ENCODE results near the gene MX1.
"Not testable (repeated sequence)": the region's sequence is repeated elsewhere in the genome, so short reads cannot be mapped to it uniquely, and the experiment has no call there.

The MX1 gene

DNA sequence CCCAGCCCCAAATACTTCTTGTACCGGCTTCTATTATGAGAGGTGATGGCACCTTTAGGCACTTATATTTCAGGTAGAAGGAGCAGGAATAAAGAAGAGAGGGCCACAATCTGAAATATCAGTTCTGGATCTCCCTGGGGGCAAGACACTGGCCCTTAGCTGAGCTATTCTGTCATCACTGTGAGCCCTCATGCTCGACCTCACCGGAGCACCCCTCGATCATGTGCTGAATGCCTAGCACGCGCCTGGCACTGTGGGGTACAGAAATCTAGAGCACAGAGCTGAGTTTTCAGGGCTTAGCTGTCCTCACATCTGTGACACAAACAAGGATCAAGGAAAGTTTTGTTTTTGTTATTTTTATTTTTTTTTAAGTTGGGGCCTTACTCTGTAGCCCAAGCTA is 7.6 kb upstream of the MX1 start:
- CTCF ChIA-PET: interaction anchor here (0.5 to 0.7 kb wide), 3 partner anchors 36 to 1514 kb away, joined by 3 read pairs; no protein-coding TSS in a partner anchor

DNA sequence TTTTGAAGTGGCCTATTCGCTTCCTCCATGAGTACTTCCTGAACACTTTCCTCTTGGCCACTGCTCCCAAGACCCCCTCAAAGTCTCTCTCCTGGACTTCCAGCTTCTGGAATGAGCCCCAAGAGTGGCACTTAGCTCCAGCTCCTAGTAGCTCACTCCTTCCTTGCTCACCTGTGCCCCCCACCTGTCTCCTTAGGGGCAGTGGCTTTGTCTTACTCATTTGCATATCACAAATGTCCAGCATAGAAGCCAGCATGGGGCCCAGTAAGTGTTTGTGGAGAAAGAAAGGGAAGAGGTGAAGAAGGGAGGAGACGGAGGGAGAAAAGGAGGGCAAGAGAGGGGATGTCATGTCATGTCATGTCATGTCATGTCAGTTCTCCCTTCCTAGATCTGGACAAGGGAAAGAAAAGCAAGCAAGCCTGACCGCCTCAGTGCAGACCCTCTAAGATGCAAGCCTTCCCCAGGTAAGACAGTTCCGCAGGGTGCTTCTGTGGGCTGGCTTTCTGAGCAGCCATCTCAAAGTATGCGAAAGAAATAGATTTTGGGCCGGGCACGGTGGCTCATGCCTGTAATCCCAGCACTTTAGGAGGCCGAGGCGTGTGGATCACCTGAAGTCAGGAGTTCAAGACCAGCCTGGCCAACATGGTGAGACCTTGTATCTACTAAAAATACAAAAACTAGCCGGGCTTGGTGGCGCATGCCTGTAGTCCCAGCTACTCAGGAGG is 6.9 kb upstream of the MX1 start:
- CTCF ChIA-PET: interaction anchor here (0.6 kb wide), 2 partner anchors 37 to 245 kb away, joined by 3 to 4 read pairs; no protein-coding TSS in a partner anchor
- TF ChIP-seq, protein P1, sequence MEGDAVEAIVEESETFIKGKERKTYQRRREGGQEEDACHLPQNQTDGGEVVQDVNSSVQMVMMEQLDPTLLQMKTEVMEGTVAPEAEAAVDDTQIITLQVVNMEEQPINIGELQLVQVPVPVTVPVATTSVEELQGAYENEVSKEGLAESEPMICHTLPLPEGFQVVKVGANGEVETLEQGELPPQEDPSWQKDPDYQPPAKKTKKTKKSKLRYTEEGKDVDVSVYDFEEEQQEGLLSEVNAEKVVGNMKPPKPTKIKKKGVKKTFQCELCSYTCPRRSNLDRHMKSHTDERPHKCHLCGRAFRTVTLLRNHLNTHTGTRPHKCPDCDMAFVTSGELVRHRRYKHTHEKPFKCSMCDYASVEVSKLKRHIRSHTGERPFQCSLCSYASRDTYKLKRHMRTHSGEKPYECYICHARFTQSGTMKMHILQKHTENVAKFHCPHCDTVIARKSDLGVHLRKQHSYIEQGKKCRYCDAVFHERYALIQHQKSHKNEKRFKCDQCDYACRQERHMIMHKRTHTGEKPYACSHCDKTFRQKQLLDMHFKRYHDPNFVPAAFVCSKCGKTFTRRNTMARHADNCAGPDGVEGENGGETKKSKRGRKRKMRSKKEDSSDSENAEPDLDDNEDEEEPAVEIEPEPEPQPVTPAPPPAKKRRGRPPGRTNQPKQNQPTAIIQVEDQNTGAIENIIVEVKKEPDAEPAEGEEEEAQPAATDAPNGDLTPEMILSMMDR (conservative IDR thresholded peaks at IDR 0.05; ENCODE audit: low read depth): no peak
- peak overlapping the region; percentile 85 for H3K27ac ChIP-seq
- DNase-seq (ENCODE audit: low spot score): no peak
- POLR2A ChIA-PET (ENCODE audit: low non-redundant PET): no interaction called here

More for the DNA sequence above, 7.6 kb upstream of the MX1 start:
- POLR2A ChIA-PET (ENCODE audit: low non-redundant PET): no interaction called here
- no peak for DNase-seq (ENCODE audit: low spot score)
- H3K27ac ChIP-seq: 0 out of 2 replicates have a peak overlapping the region, but pooled peaks have one; percentile 85
- TF ChIP-seq, protein P1 (conservative IDR thresholded peaks at IDR 0.05; ENCODE audit: low read depth): no peak

DNA sequence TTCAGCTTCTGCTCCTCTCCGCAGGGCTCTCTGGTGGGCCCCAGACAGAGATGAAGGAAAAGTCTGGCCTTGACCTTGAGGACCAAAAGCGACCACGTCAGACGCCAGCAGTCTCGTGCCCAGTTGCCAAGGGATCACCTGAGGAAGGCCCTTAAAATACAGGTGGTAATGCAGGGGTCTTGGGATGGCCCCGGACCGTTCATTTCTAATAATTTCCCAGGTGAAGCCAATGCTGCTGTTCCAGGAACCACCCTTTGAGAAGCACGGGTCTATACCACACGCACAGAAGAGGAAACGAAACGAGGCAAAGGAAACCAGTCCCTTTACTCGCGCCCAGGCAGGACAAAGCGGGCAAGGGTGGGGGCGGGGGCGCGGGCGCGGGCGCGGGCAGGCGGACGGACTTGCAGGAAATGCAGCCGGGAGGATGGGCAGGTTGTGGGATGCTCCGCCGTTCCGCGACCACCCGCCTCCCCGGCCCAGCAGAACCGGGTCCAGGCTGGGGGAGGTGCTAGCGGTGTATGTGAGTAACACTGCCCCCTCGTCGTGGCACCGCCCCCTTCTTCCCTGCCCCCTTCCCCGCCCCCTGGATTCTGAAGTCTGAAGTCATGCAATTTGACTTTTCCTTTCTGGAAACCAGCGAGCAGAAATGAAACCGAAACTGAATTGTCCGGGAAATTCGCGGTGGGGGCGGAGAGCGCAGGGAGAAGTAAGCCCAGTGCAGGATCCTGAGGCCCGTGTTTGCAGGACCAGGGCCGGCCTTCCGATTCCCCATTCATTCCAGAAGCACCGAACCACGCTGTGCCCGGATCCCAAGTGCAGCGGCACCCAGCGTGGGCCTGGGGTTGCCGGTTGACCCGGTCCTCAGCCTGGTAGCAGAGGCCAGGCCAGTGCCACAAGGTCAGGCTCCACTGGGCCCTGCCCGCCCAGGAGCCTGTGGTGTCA is 5.8 kb upstream of the MX1 start:
- DNase-seq (ENCODE audit: low spot score): peak; percentile 80
- ChIA-PET POLR2A (ENCODE audit: low non-redundant PET) (no interaction called here), CTCF (no interaction called here)
- H3K27ac ChIP-seq: peak overlapping the region; percentile 85
- TF ChIP-seq, protein P1 (conservative IDR thresholded peaks at IDR 0.05; ENCODE audit: low read depth): no peak

DNA sequence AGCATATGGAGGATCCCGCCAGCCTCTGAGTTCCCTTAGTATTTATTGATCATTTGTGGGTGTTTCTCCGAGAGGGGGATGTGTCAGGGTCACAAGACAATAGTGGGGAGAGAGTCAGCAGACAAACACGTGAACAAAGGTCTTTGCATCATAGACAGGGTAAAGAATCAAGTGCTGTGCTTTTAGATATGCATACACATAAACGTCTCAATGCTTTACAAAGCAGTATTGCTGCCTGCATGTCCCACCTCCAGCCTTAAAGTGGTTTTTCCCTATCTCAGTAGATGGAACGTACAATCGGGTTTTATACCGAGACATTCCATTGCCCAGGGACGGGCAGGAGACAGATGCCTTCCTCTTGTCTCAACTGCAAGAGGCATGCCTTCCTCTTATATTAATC is 5.0 kb upstream of the MX1 start:
- peak overlapping the region; percentile 85 for H3K27ac ChIP-seq
- CTCF ChIA-PET: not testable (repeated sequence)

DNA sequence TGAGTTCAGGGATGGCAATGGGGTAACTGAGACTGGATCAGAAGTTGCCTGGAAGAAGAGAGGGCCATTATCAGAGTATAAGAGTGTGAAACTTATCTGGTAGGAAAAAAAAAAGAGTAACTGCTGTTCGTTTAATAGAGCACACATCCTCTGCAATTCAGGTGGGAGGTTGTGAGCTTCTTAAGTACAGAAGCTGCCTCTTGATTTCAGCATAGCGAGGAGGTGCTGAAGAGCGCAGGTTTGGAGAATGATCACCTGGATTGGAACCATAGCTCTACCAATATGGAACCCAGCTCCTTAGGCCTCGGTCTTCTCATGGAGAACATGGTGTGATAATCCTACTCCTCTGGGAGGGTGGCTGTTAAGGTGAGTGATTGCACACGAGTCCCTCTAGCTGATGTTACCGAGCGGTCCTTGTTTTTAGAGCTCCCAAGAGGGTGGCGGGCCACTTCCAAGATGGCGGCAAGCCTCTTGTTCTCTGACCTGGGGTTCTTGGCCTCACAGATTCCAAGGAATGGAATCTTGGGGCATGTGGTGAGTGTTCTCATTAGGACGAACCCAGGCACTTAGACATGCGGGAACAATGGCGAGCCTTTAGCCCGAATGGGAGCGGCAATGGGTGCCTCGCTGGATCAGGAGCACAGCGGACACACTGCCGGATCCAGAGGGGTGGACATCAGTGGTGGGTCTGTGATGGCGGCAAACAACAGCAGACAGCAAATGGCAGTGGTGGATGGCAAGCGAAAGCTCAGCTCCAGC is 3.3 kb upstream of the MX1 start:
- ChIA-PET CTCF (interaction anchor here (0.5 kb wide), 1 partner anchor 143 kb away, joined by 3 read pairs; no protein-coding TSS in a partner anchor), POLR2A (ENCODE audit: low non-redundant PET) (no interaction called here)
- no peak for DNase-seq (ENCODE audit: low spot score)
- TF ChIP-seq, protein P1 (conservative IDR thresholded peaks at IDR 0.05; ENCODE audit: low read depth): no peak
- H3K27ac ChIP-seq: no peak overlapping the region

More for the DNA sequence above, 5.0 kb upstream of the MX1 start:
- DNase-seq (ENCODE audit: low spot score); POLR2A ChIA-PET (ENCODE audit: low non-redundant PET): not testable (repeated sequence)

DNA sequence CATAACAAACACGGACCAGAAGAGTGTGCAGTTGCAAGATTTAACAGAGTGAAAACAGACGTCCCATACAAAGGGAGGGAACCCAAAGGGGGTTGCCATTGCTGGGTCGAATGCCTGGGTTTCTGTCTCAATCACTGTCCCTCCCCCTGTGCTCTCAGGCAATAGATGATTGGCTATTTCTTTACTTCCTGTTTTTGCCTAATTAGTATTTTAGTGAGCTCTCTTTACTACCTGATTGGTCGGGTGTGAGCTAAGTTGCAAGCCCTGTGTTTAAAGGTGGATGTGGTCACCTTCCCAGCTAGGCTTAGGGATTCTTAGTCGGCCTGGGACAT is 2.8 kb upstream of the MX1 start:
- POLR2A ChIA-PET (ENCODE audit: low non-redundant PET); DNase-seq (ENCODE audit: low spot score); CTCF ChIA-PET; H3K27ac ChIP-seq: not testable (repeated sequence)

DNA sequence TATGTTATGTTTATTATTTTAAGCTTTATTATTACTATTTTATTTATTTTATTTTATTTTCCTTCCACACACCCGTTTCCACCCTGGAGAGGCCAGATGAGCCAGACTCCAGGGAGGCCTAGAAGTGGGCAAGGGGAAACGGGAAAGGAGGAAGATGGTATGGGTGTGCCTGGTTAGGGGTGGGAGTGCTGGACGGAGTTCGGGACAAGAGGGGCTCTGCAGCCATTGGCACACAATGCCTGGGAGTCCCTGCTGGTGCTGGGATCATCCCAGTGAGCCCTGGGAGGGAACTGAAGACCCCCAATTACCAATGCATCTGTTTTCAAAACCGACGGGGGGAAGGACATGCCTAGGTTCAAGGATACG is 468 bp upstream of the MX1 start:
- ChIA-PET CTCF (interaction anchor here (0.6 to 0.7 kb wide), 3 partner anchors 9 to 289 kb away, joined by 3 to 6 read pairs (median 3); no protein-coding TSS in a partner anchor), POLR2A (ENCODE audit: low non-redundant PET) (interaction anchor here (0.5 kb wide), 1 partner anchor 21 kb away, joined by 3 read pairs; no protein-coding TSS in a partner anchor)
- TF ChIP-seq, protein P1 (conservative IDR thresholded peaks at IDR 0.05; ENCODE audit: low read depth): no peak
- no peak for DNase-seq (ENCODE audit: low spot score)
- peak overlapping the region; percentile 11; the same call in 1 of the 2 replicates for H3K27ac ChIP-seq

All from RWPE1 (cell line).